GM12875 (cell line): ENCODE results near the gene TEX19.
"Not testable (repeated sequence)": the region's sequence is repeated elsewhere in the genome, so short reads cannot be mapped to it uniquely, and the experiment has no call there.

Source experiments
- H3K4me3 ChIP-seq: one replicate; pipeline ENCODE4 v1.5.1; 2011; ENCODE audit warnings: low read depth, low read length, control low read depth
- TF ChIP-seq, protein P1 (sequence below): IDR thresholded peaks from 2 replicates; pipeline ENCODE4 v1.5.1; 2011; ENCODE audit warnings: low read depth, mild to moderate bottlenecking, control low read depth, inconsistent platforms, low read length, moderate library complexity, borderline replicate concordance; ENCODE audit not compliant: insufficient read depth

Gene TEX19

GRCh38 chr17:82344175-82344907, 14.7 kb upstream of the TEX19 start:
- H3K4me3 ChIP-seq = no peak overlapping the region
- TF ChIP-seq, protein P1, sequence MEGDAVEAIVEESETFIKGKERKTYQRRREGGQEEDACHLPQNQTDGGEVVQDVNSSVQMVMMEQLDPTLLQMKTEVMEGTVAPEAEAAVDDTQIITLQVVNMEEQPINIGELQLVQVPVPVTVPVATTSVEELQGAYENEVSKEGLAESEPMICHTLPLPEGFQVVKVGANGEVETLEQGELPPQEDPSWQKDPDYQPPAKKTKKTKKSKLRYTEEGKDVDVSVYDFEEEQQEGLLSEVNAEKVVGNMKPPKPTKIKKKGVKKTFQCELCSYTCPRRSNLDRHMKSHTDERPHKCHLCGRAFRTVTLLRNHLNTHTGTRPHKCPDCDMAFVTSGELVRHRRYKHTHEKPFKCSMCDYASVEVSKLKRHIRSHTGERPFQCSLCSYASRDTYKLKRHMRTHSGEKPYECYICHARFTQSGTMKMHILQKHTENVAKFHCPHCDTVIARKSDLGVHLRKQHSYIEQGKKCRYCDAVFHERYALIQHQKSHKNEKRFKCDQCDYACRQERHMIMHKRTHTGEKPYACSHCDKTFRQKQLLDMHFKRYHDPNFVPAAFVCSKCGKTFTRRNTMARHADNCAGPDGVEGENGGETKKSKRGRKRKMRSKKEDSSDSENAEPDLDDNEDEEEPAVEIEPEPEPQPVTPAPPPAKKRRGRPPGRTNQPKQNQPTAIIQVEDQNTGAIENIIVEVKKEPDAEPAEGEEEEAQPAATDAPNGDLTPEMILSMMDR = no peak

GRCh38 chr17:82345151-82345976, 13.7 kb upstream of the TEX19 start:
- no peak overlapping the region for H3K4me3 ChIP-seq
- TF ChIP-seq, protein P1 = no peak

- TF ChIP-seq, protein P1 = no peak
Observed at GRCh38 chr17:82346342-82347300, 12.4 kb upstream of the TEX19 start.

DNA sequence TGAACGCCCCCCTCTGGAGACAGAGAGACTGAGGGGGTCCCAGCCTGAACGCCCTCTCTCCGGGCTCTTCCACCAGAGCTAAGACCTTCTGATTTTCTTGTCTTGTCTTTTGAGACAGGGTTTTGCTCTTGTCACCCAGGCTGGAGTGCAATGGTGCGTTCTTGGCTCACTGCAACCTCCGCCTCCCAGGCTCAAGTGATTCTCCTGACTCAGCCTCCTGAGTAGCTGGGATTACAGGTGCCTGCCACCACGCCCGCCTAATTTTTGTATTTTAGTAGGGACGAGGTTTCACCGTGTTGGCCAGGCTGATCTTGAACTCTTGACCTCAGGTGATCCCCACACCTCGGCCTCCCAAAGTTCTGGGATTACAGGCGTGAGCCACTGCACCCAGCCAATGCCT, 11.1 kb upstream of the TEX19 start:
- not testable (repeated sequence) for H3K4me3 ChIP-seq

More at GRCh38 chr17:82346342-82347300, 12.4 kb upstream of the TEX19 start:
- H3K4me3 ChIP-seq = no peak overlapping the region

DNA sequence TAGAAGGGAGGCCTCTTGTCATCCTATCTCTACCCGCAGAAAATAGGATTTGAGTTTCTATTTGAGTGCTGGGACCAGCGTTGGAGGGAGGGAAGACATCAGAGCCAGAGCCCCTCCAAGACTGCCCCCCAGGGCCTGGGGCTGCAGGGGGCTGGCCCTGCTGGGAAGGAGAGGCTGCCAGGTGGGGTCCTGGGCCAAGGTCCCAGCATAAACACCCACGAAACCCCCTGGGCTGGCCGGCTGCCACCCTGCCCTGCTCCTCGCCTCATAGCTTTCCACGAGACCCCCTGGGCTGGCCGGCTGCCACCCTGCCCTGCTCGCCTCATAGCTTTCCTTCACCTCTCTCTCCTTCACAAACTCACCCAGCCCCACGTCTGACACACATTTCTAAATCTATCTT, 10.6 kb upstream of the TEX19 start:
- H3K4me3 ChIP-seq = no peak overlapping the region
- TF ChIP-seq, protein P1 = no peak

- TF ChIP-seq, protein P1 = no peak
- H3K4me3 ChIP-seq = no peak overlapping the region
Observed at GRCh38 chr17:82348866-82349265, 10.2 kb upstream of the TEX19 start.

GRCh38 chr17:82349287-82349701, 9.8 kb upstream of the TEX19 start:
- no peak overlapping the region for H3K4me3 ChIP-seq
- TF ChIP-seq, protein P1 = no peak
